H9 (cell line): ENCODE data around the gene CACNB2. TPM values are rescaled to one million over a fixed set of nuclear protein-coding genes. Genes with fewer than 3 reads are reported as not detected.
A peak's percentile ranks its signal among the peaks of the same experiment; 100 is the strongest.

ENCODE experiments used
- DNase-seq: peaks from one replicate; pipeline ENCODE4 v3.0.0-alpha.2; 2017
- H2AFZ ChIP-seq: one replicate; pipeline ENCODE4 v1.6.1; 2013; ENCODE audit warnings: mild to moderate bottlenecking, low read length, control low read depth, moderate library complexity
- H2AK5ac ChIP-seq: 2 replicates; pipeline ENCODE4 v1.6.1; 2013; ENCODE audit warnings: low read length, control low read depth, mixed read lengths; ENCODE audit not compliant: insufficient read length
- H2BK120ac ChIP-seq: one replicate; pipeline ENCODE4 v1.6.1; 2013; ENCODE audit warnings: low read depth, mild to moderate bottlenecking, low read length, control low read depth, inconsistent platforms; ENCODE audit not compliant: poor library complexity, severe bottlenecking
- H2BK12ac ChIP-seq: 2 replicates; pipeline ENCODE4 v1.6.1; 2013; ENCODE audit warnings: low read length, control low read depth, mixed read lengths, low read depth; ENCODE audit not compliant: insufficient read length
- H2BK15ac ChIP-seq: 2 replicates; pipeline ENCODE4 v1.6.1; 2013; ENCODE audit warnings: low read depth, low read length, control low read depth
- H2BK20ac ChIP-seq: one replicate; pipeline ENCODE4 v1.6.1; 2013; ENCODE audit warnings: low read depth, mild to moderate bottlenecking, low read length, control low read depth, inconsistent platforms; ENCODE audit not compliant: poor library complexity, severe bottlenecking
- H2BK5ac ChIP-seq: 2 replicates; pipeline ENCODE4 v1.6.1; 2013; ENCODE audit warnings: low read length, control low read depth, mixed read lengths; ENCODE audit not compliant: insufficient read length
- H3K14ac ChIP-seq: 2 replicates; pipeline ENCODE4 v1.6.1; 2013; ENCODE audit warnings: low read length, control low read depth; ENCODE audit not compliant: insufficient read depth
- H3K18ac ChIP-seq: 2 replicates; pipeline ENCODE4 v1.6.1; 2013; ENCODE audit warnings: low read depth, mild to moderate bottlenecking, mixed read lengths, low read length, control low read depth; ENCODE audit not compliant: insufficient read length
- H3K23ac ChIP-seq: 2 replicates; pipeline ENCODE4 v1.6.1; 2013; ENCODE audit warnings: low read length, control low read depth, mixed read lengths, low read depth; ENCODE audit not compliant: insufficient read length
- H3K23me2 ChIP-seq: 2 replicates; pipeline ENCODE4 v1.6.1; 2013; ENCODE audit warnings: low read depth, mild to moderate bottlenecking, mixed read lengths, low read length, control low read depth; ENCODE audit not compliant: insufficient read length, poor library complexity, severe bottlenecking
- H3K27ac ChIP-seq: 2 replicates; pipeline ENCODE4 v1.5.1; 2013; ENCODE audit warnings: low read length, control low read depth, mixed read lengths, low read depth; ENCODE audit not compliant: insufficient read length
- H3K27me3 ChIP-seq: 2 replicates; pipeline ENCODE4 v1.6.1; 2013; ENCODE audit warnings: low read length, control low read depth, inconsistent platforms; ENCODE audit not compliant: insufficient read depth
- H3K4ac ChIP-seq: 2 replicates; pipeline ENCODE4 v1.6.1; 2013; ENCODE audit warnings: low read depth, mild to moderate bottlenecking, control low read depth, inconsistent platforms, low read length, moderate library complexity
- H3K4me1 ChIP-seq: 2 replicates; pipeline ENCODE4 v1.6.1; 2013; ENCODE audit warnings: low read length, control low read depth, inconsistent platforms; ENCODE audit not compliant: insufficient read depth
- H3K4me2 ChIP-seq: 2 replicates; pipeline ENCODE4 v1.6.1; 2013; ENCODE audit warnings: low read length, control low read depth, mixed read lengths; ENCODE audit not compliant: insufficient read length, insufficient read depth
- H3K56ac ChIP-seq: 2 replicates; pipeline ENCODE4 v1.6.1; 2013; ENCODE audit warnings: low read depth, mild to moderate bottlenecking, mixed read lengths, low read length, control low read depth; ENCODE audit not compliant: insufficient read length
- H3K79me1 ChIP-seq: 2 replicates; pipeline ENCODE4 v1.6.1; 2013; ENCODE audit warnings: low read depth, mild to moderate bottlenecking, moderate library complexity, low read length, control low read depth, inconsistent platforms; ENCODE audit not compliant: insufficient read depth, poor library complexity, severe bottlenecking
- H3K79me2 ChIP-seq: 2 replicates; pipeline ENCODE4 v1.6.1; 2013; ENCODE audit warnings: low read length, control low read depth, inconsistent platforms; ENCODE audit not compliant: insufficient read depth
- H3K9ac ChIP-seq: 2 replicates; pipeline ENCODE4 v1.6.1; 2013; ENCODE audit warnings: low read length, control low read depth, mixed read lengths; ENCODE audit not compliant: insufficient read length; ENCODE audit errors: extremely low read depth
- H3K9me3 ChIP-seq: one replicate; pipeline ENCODE4 v1.6.1; 2013; ENCODE audit warnings: low read depth, low read length, inconsistent platforms; ENCODE audit not compliant: control insufficient read depth
- H3T11ph ChIP-seq: one replicate; pipeline ENCODE4 v1.6.1; 2013; ENCODE audit warnings: mild to moderate bottlenecking, low read length, control low read depth, inconsistent platforms
- H4K20me1 ChIP-seq: one replicate; pipeline ENCODE4 v1.6.1; 2013; ENCODE audit not compliant: control insufficient read depth, insufficient read length, insufficient read depth
- H4K5ac ChIP-seq: 2 replicates; pipeline ENCODE4 v1.6.1; 2013; ENCODE audit warnings: low read depth, mild to moderate bottlenecking, mixed read lengths, low read length, control low read depth; ENCODE audit not compliant: insufficient read length
- H4K8ac ChIP-seq: replicated peaks from 2 replicates; pipeline ENCODE4 v1.6.1; 2013; ENCODE audit warnings: low read length, control low read depth, mixed read lengths, low read depth; ENCODE audit not compliant: insufficient read length
- H4K91ac ChIP-seq: 2 replicates; pipeline ENCODE4 v1.6.1; 2013; ENCODE audit warnings: low read depth, mild to moderate bottlenecking, moderate library complexity, mixed read lengths, low read length, control low read depth; ENCODE audit not compliant: insufficient read length
- H3K27ac Mint-ChIP-seq, 3 experiments: 2 replicates in 2 of 3; 3 replicates in 1 of 3; pipeline ENCODE4 v1.8.0; 2020 to 2021; ENCODE audit warnings: mixed read lengths in 3 of 3, mild to moderate bottlenecking in 1 of 3, moderate library complexity in 1 of 3
- H3K27me3 Mint-ChIP-seq: 2 replicates; pipeline ENCODE4 v1.8.0; 2021; ENCODE audit warnings: low read depth, mild to moderate bottlenecking, moderate library complexity, mixed read lengths
- H3K36me3 Mint-ChIP-seq, 3 experiments: 2 replicates in 2 of 3; 3 replicates in 1 of 3; pipeline ENCODE4 v1.8.0; 2020 to 2021; ENCODE audit warnings: low read depth in 3 of 3, mixed read lengths in 3 of 3; ENCODE audit not compliant: insufficient read depth in 1 of 3
- H3K4me1 Mint-ChIP-seq, 2 experiments: 2 replicates each; pipeline ENCODE4 v1.8.0; 2020; ENCODE audit warnings: mixed read lengths in 2 of 2
- H3K4me3 Mint-ChIP-seq, 2 experiments: 2 replicates in 1 of 2; 3 replicates in 1 of 2; pipeline ENCODE4 v1.8.0; 2020 to 2021; ENCODE audit warnings: mild to moderate bottlenecking in 2 of 2, mixed read lengths in 2 of 2, moderate library complexity in 1 of 2
- H3K9me3 Mint-ChIP-seq, 2 experiments: 2 replicates in 1 of 2; 3 replicates in 1 of 2; pipeline ENCODE4 v1.8.0; 2020; ENCODE audit warnings: mild to moderate bottlenecking in 2 of 2, mixed read lengths in 2 of 2, moderate library complexity in 1 of 2
- CTCF ChIP-seq: fragments of 200-600 bp; sonication (generic); conservative IDR thresholded peaks from 3 replicates; pipeline ENCODE4 v1.8.0; 2021; ENCODE audit warnings: antibody characterized with exemption, mild to moderate bottlenecking
- WGBS: extraction: QIAGEN DNeasy Blood & Tissue Kit; methylation state at CpG from one replicate; pipeline ENCODE4 v1.1.7; 2013; ENCODE audit warnings: missing lambda C conversion rate, low lambda C conversion rate, mixed read lengths; ENCODE audit not compliant: insufficient read length; ENCODE audit errors: extremely low coverage; 5-methylcytosine and 5-hydroxymethylcytosine counted together
- total RNA-seq: library from RNA; stranded (reverse); gene quantifications from 2 replicates; pipeline ENCODE4 v1.2.1, GENCODE V29; 2021

The CACNB2 gene
- total RNA-seq, 1 experiment from 2014 or later = 2.6 TPM

GRCh38 chr10:18282094-18282493 lies 141.9 kb downstream of the CACNB2 start:
- Histone ChIP-seq H4K20me1 (no peaks in the 10 kb centered on the region), H2BK120ac (no peak overlapping the region), H3K79me1 (no peaks in the 10 kb centered on the region), H2BK5ac (no peak overlapping the region), H3K56ac (no peak overlapping the region), H2AK5ac (no peak overlapping the region), H3K27ac (no peak overlapping the region), H4K8ac (no peak overlapping the region), H3K79me2 (no peaks in the 10 kb centered on the region), H2BK15ac (no peak overlapping the region), H3K23ac (no peak overlapping the region), H3K4ac (no peak overlapping the region), H2BK20ac (no peak overlapping the region), H3K18ac (no peak overlapping the region), H3K27me3 (no peaks in the 10 kb centered on the region), H4K91ac (no peak overlapping the region), H4K5ac (no peak overlapping the region), H3K9me3 (no peaks in the 10 kb centered on the region), H3T11ph (no peak overlapping the region), H3K9ac (no peak overlapping the region), H3K23me2 (no peaks in the 10 kb centered on the region), H3K14ac (no peak overlapping the region), H2BK12ac (no peak overlapping the region), H3K4me2 (no peak overlapping the region), H2AFZ (no peak overlapping the region), H3K4me1 (no peaks in the 10 kb centered on the region)
- Mint-ChIP-seq H3K4me1 (peaks cover 4 to 5% of the 10 kb centered on the region in 2 experiments), H3K9me3 (no peaks in the 10 kb centered on the region), H3K4me3 (no peak overlapping the region), H3K36me3 (no peaks in the 10 kb centered on the region), H3K27ac (peak overlapping the region in 1 of 3 experiments; percentile 90; a peak in 2 of 7 replicates), H3K27me3 (no peaks in the 10 kb centered on the region)
- no CpG with 5 or more reads among the region's 2 CpGs for WGBS
- DNase-seq = no peak
- no peak for TF ChIP-seq CTCF
